22Rv1 (cell line): ENCODE measurements around the gene TNS1.

Experiments
- ZFX ChIP-seq: fragments of 450-650 bp; IDR thresholded peaks from 2 replicates; pipeline ENCODE4 v1.6.1; 2017; ENCODE audit warnings: antibody characterized with exemption, borderline replicate concordance
- TF ChIP-seq, protein P1 (sequence below): fragments of 450-650 bp; IDR thresholded peaks from 2 replicates; pipeline ENCODE4 v1.5.1; 2017; ENCODE audit warnings: mild to moderate bottlenecking

DNA sequence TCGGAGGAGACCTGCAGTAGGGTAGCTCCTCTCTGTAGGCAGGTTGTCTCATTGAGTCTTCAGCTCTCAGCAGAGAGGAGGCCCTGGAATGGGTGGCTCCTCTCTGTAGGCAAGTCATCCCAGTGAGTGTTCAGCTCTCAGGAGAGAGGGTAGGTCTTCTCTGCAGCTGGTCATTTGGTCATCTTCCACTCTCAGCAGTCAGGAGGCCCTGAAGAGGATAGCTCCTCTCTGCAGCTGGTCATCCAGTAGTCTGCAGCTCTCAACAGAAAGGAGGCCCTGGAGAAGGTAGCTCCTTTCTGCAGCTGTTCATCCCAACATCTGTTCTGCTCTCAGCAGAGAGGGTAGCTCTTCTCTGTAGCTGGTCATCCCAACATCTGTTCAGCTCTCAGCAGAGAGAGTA lies 40.3 kb upstream of the TNS1 start:
- TF ChIP-seq, protein P1, sequence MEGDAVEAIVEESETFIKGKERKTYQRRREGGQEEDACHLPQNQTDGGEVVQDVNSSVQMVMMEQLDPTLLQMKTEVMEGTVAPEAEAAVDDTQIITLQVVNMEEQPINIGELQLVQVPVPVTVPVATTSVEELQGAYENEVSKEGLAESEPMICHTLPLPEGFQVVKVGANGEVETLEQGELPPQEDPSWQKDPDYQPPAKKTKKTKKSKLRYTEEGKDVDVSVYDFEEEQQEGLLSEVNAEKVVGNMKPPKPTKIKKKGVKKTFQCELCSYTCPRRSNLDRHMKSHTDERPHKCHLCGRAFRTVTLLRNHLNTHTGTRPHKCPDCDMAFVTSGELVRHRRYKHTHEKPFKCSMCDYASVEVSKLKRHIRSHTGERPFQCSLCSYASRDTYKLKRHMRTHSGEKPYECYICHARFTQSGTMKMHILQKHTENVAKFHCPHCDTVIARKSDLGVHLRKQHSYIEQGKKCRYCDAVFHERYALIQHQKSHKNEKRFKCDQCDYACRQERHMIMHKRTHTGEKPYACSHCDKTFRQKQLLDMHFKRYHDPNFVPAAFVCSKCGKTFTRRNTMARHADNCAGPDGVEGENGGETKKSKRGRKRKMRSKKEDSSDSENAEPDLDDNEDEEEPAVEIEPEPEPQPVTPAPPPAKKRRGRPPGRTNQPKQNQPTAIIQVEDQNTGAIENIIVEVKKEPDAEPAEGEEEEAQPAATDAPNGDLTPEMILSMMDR: no peak
- no peak for TF ChIP-seq ZFX
